SK-N-SH treated with all-trans-retinoic acid at 6 μM for 48 hours (cell line): ENCODE results near the gene PTPRT.

Experiments
- ARNTL ChIP-seq: fragments of 450-650 bp; formaldehyde crosslinking; IDR thresholded peaks from 2 replicates; pipeline ENCODE4 v1.5.0; 2020; ENCODE audit warnings: low read depth, mild to moderate bottlenecking, moderate library complexity, borderline replicate concordance
- BACH2 ChIP-seq: fragments of 250-450 bp; sonication (Bioruptor Pico); IDR thresholded peaks from 2 replicates; pipeline ENCODE4 v1.9.0; 2021; ENCODE audit warnings: mild to moderate bottlenecking, borderline replicate concordance
- OSR1 ChIP-seq: fragments of 250-450 bp; sonication (Bioruptor Pico); IDR thresholded peaks from 2 replicates; pipeline ENCODE4 v1.8.0; 2022; ENCODE audit warnings: moderate library complexity, mild to moderate bottlenecking, inconsistent platforms
- RARB ChIP-seq: fragments of 250-450 bp; sonication (Bioruptor Pico); IDR thresholded peaks from 2 replicates; pipeline ENCODE4 v1.8.0; 2021; ENCODE audit warnings: mild to moderate bottlenecking, moderate library complexity
- ZFP3 ChIP-seq: fragments of 250-450 bp; sonication (Bioruptor Pico); IDR thresholded peaks from 2 replicates; pipeline ENCODE4 v1.5.0; 2020; ENCODE audit warnings: mild to moderate bottlenecking, moderate library complexity
- ZFP30 ChIP-seq: fragments of 450-650 bp; formaldehyde crosslinking; IDR thresholded peaks from 2 replicates; pipeline ENCODE4 v1.5.0; 2022; ENCODE audit warnings: mild to moderate bottlenecking, moderate library complexity
- ZNF70 ChIP-seq: fragments of 450-650 bp; formaldehyde crosslinking; IDR thresholded peaks from 2 replicates; pipeline ENCODE4 v1.5.0; 2020; ENCODE audit warnings: mild to moderate bottlenecking, moderate library complexity

GRCh38 chr20:42701948-42702347, 487.8 kb downstream of the PTPRT start:
- TF ChIP-seq OSR1 (CRISPR knock-in tag) (no peak), ZFP3 (CRISPR knock-in tag) (no peak), ARNTL (no peak), RARB (no peak), ZFP30 (CRISPR knock-in tag) (no peak), BACH2 (CRISPR knock-in tag) (no peak), ZNF70 (CRISPR knock-in tag) (no peak)
